ENCODE measurements around the gene THAP11.

Gene THAP11

DNA sequence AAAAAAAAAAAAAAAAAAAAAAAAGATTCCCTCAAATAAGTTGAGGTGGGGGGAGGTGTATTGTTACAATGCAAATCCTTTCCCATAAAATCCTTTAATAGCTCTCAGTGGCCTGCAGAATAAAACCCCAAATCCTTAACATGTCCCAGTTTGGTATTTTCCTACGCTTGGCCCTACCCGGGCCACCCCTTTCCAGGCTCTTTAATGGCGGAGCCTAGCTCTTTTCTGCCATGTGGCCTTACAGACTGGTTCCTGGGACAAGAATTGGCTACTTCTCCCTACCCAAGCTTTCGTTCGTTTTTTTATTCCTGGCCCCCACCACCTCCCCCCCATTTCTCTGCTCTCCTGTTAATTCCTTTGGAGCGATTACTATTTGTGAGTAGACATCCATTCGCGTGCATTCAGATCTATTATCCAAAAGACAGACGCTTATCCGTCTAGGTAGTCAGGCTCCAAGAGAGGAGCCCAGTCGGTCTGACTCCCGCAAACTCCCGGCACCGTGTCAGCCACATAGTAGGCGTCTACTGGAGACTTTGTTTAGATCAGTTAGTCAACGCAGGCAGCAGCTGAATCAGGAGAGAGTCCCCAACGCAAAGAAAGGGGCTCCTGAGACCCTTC lies 813 bp upstream of the THAP11 start:
- Histone ChIP-seq H3K9ac (ENCODE audit: low read depth, low read length) (peak overlapping the region; percentile 81), H3K27me3 (ENCODE audit: control insufficient read depth, insufficient read depth, low read length) (no peaks in the 10 kb centered on the region), H3K36me3 (ENCODE audit: control insufficient read depth, insufficient read depth, low read length) (no peaks in the 10 kb centered on the region), H3K4me3 (ENCODE audit: low read depth, low read length) (peak overlapping the region; percentile 52), H3K4me1 (ENCODE audit: control insufficient read depth, insufficient read depth, low read length) (peaks cover 25% of the 10 kb centered on the region), H3K9me3 (ENCODE audit: control insufficient read depth, insufficient read depth, low read length) (no peaks in the 10 kb centered on the region)

- peaks cover 25% of the 10 kb centered on the region for H3K4me1 ChIP-seq (ENCODE audit: control insufficient read depth, insufficient read depth, low read length)
- H3K9me3 ChIP-seq (ENCODE audit: control insufficient read depth, insufficient read depth, low read length) = no peaks in the 10 kb centered on the region
- no peaks in the 10 kb centered on the region for H3K36me3 ChIP-seq (ENCODE audit: control insufficient read depth, insufficient read depth, low read length)
- H3K27me3 ChIP-seq (ENCODE audit: control insufficient read depth, insufficient read depth, low read length) = no peaks in the 10 kb centered on the region
- peak overlapping the region; percentile 65 for H3K9ac ChIP-seq (ENCODE audit: low read depth, low read length)
- peak overlapping the region; percentile 97 for H3K4me3 ChIP-seq (ENCODE audit: low read depth, low read length)
Measured at GRCh38 chr16:67842509-67843342, 606 bp downstream of the THAP11 start.

GRCh38 chr16:67843343-67843765 lies 1.2 kb downstream of the THAP11 start:
- H3K9me3 ChIP-seq (ENCODE audit: control insufficient read depth, insufficient read depth, low read length) = no peaks in the 10 kb centered on the region
- no peaks in the 10 kb centered on the region for H3K27me3 ChIP-seq (ENCODE audit: control insufficient read depth, insufficient read depth, low read length)
- peak overlapping the region; percentile 97 for H3K4me3 ChIP-seq (ENCODE audit: low read depth, low read length)
- H3K36me3 ChIP-seq (ENCODE audit: control insufficient read depth, insufficient read depth, low read length) = no peaks in the 10 kb centered on the region
- peaks cover 25% of the 10 kb centered on the region for H3K4me1 ChIP-seq (ENCODE audit: control insufficient read depth, insufficient read depth, low read length)
- H3K9ac ChIP-seq (ENCODE audit: low read depth, low read length) = peak overlapping the region; percentile 3

DNA sequence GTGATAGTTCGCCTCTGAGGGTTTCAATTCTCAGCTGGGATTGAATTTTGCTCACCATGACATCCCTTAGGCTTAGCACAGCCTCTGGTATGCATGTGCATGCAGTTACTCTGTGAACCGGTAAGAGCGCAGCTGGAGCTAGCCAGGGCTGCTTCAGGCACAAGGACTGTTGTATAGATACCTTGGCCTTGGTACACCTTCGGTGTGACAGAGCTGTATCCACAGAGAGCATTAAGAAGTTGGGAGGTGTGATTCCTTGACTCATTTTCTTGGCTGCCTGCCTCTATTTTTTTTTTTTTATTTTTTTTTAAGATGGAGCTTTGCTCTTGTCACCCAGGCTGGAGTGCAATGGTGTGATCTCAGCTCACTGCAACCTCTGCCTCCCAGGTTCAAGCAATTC lies 2.4 kb downstream of the THAP11 start:
- peaks cover 25% of the 10 kb centered on the region for H3K4me1 ChIP-seq (ENCODE audit: control insufficient read depth, insufficient read depth, low read length)
- H3K36me3 ChIP-seq (ENCODE audit: control insufficient read depth, insufficient read depth, low read length) = no peaks in the 10 kb centered on the region
- H3K9me3 ChIP-seq (ENCODE audit: control insufficient read depth, insufficient read depth, low read length) = no peaks in the 10 kb centered on the region
- no peak overlapping the region for H3K4me3 ChIP-seq (ENCODE audit: low read depth, low read length)
- H3K9ac ChIP-seq (ENCODE audit: low read depth, low read length) = no peak overlapping the region
- no peaks in the 10 kb centered on the region for H3K27me3 ChIP-seq (ENCODE audit: control insufficient read depth, insufficient read depth, low read length)

DNA sequence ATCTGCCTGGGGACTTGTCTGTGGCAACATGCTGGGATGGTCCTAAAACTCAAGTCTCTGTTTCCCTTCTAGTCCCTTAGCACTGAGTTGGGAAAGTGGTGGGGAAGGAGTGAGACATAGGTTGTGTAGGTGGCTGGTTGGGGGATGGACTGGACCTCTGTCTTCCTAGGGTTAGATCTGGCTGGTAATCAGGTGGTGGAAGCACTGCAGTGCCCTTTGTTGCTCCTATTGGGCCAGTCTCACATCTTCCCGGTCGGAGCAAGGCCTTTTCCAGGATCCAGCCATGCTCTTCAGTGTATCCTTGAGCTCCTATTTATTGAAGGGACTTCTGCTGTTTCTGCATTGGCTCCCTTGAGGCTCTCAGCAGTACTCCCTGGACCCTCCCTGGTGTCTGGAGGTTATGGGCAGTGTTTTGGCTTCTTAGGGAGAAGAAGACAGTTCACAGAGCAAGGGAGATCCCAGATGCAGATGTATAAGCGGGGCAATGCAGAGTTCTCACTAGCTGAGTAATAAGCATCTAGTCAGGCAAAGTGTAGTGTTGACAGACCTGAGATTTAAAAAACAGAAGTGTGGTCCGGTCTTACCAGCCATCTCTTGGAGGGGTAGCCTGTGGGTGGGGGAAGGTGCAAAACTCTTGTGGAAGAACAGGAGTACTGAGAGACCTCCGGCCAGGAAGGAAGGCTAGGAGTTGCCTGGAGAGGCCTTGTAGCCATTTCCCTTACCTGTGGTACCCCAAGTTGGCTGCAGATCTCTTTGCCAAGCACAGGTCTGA lies 3.4 kb downstream of the THAP11 start:
- no peaks in the 10 kb centered on the region for H3K36me3 ChIP-seq (ENCODE audit: control insufficient read depth, insufficient read depth, low read length)
- H3K4me1 ChIP-seq (ENCODE audit: control insufficient read depth, insufficient read depth, low read length) = peaks cover 25% of the 10 kb centered on the region
- H3K27me3 ChIP-seq (ENCODE audit: control insufficient read depth, insufficient read depth, low read length) = no peaks in the 10 kb centered on the region
- H3K4me3 ChIP-seq (ENCODE audit: low read depth, low read length) = peak overlapping the region; percentile 87
- no peaks in the 10 kb centered on the region for H3K9me3 ChIP-seq (ENCODE audit: control insufficient read depth, insufficient read depth, low read length)
- peak overlapping the region; percentile 70 for H3K9ac ChIP-seq (ENCODE audit: low read depth, low read length)

DNA sequence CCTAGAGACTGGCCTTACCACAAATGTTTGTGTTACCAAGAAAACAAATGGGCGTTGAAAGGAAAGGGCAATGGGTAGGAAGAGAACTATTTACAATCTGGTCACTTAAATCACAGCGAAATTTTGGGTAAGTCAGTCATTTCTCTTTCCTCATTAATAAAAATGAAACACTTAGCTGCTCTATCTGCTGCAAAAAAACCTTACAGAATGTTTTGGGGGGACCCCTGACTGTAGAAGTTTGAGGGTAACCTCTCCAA lies 3.9 kb downstream of the THAP11 start:
- Histone ChIP-seq H3K9ac (ENCODE audit: low read depth, low read length) (peak overlapping the region; percentile 70), H3K4me1 (ENCODE audit: control insufficient read depth, insufficient read depth, low read length) (peaks cover 25% of the 10 kb centered on the region), H3K36me3 (ENCODE audit: control insufficient read depth, insufficient read depth, low read length) (no peaks in the 10 kb centered on the region), H3K4me3 (ENCODE audit: low read depth, low read length) (peak overlapping the region; percentile 87), H3K9me3 (ENCODE audit: control insufficient read depth, insufficient read depth, low read length) (no peaks in the 10 kb centered on the region), H3K27me3 (ENCODE audit: control insufficient read depth, insufficient read depth, low read length) (no peaks in the 10 kb centered on the region)

DNA sequence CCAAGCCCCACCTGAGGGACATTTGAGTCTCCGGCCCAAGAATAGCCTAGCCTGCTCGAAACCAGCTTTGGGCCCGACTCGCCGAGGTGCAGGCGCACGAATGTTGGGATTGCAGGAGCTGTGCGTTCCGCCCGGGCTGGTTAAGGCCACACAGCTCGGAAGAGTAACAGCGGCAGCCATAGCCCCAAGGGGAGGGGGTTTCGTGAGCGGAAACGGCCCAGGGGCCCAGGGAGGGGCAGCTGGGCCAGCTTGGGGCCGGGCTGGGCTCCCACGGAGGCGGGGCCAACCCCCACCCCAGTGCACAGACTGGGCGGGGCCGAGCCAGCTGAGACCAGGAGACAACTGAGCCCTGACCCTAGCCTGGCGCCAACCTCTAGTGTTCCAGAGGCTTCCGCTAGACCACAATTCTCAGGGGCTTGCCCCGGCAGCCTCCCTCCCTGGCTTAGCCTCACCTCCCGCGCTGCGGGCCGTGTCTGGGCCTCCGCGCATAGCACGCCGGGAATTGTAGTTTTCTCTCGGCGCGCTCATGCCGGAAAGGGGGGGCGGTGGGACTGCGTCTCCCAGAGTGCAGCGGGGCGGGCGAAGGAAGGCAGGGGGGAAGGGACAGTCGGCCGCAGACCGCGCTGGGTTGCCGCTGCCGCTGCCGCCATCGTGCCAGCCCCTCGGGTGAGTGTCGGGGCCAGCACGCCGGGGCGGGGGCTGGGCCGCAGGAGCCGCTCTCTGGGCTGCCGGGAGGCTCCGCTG lies 4.4 kb downstream of the THAP11 start, which contains the start of gene NUTF2:
NUTF2 (plus strand) TSS at position 614 of the 744 bp plus-strand sequence. CDS start 18,198 bp downstream, outside the sequence.
- peaks cover 22% of the 10 kb centered on the region for H3K4me1 ChIP-seq (ENCODE audit: control insufficient read depth, insufficient read depth, low read length)
- peak within 1 kb of the TSS; percentile 87 for H3K4me3 ChIP-seq (ENCODE audit: low read depth, low read length)
- no peaks in the 10 kb centered on the region for H3K36me3 ChIP-seq (ENCODE audit: control insufficient read depth, insufficient read depth, low read length)
- no peaks in the 10 kb centered on the region for H3K9me3 ChIP-seq (ENCODE audit: control insufficient read depth, insufficient read depth, low read length)
- H3K27me3 ChIP-seq (ENCODE audit: control insufficient read depth, insufficient read depth, low read length) = no peaks in the 10 kb centered on the region
- peak within 1 kb of the TSS; percentile 89 for H3K9ac ChIP-seq (ENCODE audit: low read depth, low read length)

GRCh38 chr16:67847064-67847861 lies 5.1 kb downstream of the THAP11 start, which contains the start of gene CENPT:
TSS of gene CENPT (minus strand) at chr16:67847693. CDS start at chr16:67833859, 13,834 bp downstream.
- Histone ChIP-seq H3K9ac (ENCODE audit: low read depth, low read length) (peak within 1 kb of the TSS; percentile 89), H3K9me3 (ENCODE audit: control insufficient read depth, insufficient read depth, low read length) (no peaks in the 10 kb centered on the region), H3K4me1 (ENCODE audit: control insufficient read depth, insufficient read depth, low read length) (peaks cover 22% of the 10 kb centered on the region), H3K36me3 (ENCODE audit: control insufficient read depth, insufficient read depth, low read length) (no peaks in the 10 kb centered on the region), H3K4me3 (ENCODE audit: low read depth, low read length) (peak within 1 kb of the TSS; percentile 87), H3K27me3 (ENCODE audit: control insufficient read depth, insufficient read depth, low read length) (no peaks in the 10 kb centered on the region)

DNA sequence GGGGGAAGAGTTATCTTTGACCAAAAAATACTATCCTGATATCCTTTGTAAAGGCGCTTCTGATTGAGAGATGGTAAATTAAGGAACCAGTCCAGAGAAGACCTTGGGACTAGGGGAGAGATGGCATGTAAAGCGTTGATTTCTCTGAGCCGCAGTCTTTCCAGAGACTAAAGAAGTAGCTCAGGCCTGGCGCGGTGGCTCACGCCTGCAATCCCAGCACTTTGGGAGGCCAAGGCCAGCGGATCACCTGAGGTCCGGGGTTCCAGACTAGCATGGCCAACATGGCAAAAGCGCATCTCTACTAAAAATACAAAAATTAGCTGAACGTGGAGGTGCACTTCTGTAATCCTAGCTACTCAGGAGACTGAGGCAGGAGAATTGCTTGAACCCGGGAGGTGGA lies 6.0 kb downstream of the THAP11 start:
- no peaks in the 10 kb centered on the region for H3K27me3 ChIP-seq (ENCODE audit: control insufficient read depth, insufficient read depth, low read length)
- H3K9me3 ChIP-seq (ENCODE audit: control insufficient read depth, insufficient read depth, low read length) = no peaks in the 10 kb centered on the region
- peak overlapping the region; percentile 87 for H3K4me3 ChIP-seq (ENCODE audit: low read depth, low read length)
- no peaks in the 10 kb centered on the region for H3K36me3 ChIP-seq (ENCODE audit: control insufficient read depth, insufficient read depth, low read length)
- peak overlapping the region; percentile 89 for H3K9ac ChIP-seq (ENCODE audit: low read depth, low read length)
- peaks cover 22% of the 10 kb centered on the region for H3K4me1 ChIP-seq (ENCODE audit: control insufficient read depth, insufficient read depth, low read length)

DNA sequence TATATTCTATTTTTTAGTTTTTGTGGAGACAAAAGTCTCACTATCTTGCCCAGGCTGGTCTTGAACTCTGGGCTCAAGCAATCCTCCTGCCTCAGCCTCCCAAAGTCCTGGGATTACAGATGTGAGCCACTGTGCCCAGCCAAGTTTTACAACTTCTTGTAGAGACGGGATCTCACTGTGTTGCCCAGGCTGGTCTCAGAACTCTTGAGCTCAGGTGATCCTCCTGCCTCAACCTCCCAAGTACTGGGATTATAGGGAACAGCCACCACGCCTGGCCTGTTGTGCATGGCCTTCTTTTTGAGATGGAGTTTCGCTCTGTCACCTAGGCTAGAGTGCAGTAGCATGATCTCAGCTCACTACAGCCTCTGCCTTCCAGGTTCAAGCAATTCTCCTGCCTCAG lies 11.6 kb downstream of the THAP11 start:
- no peaks in the 10 kb centered on the region for H3K27me3 ChIP-seq (ENCODE audit: control insufficient read depth, insufficient read depth, low read length)
- no peak overlapping the region for H3K9ac ChIP-seq (ENCODE audit: low read depth, low read length)
- H3K4me3 ChIP-seq (ENCODE audit: low read depth, low read length) = no peak overlapping the region
- no peaks in the 10 kb centered on the region for H3K9me3 ChIP-seq (ENCODE audit: control insufficient read depth, insufficient read depth, low read length)
- no peaks in the 10 kb centered on the region for H3K36me3 ChIP-seq (ENCODE audit: control insufficient read depth, insufficient read depth, low read length)
- H3K4me1 ChIP-seq (ENCODE audit: control insufficient read depth, insufficient read depth, low read length) = peaks cover 16% of the 10 kb centered on the region
